Adrenal gland (tissue), 5 donors: ENCODE measurements around the gene NCAM2.

Experiments
- CTCF ChIP-seq, 6 experiments: fragments of 450-650 bp in 4 of 6; fragments of 200-600 bp in 2 of 6; sonication (generic) in 1 of 6; IDR thresholded peaks; 1 replicate in 5 of 6; 2 replicates in 1 of 6; pipeline versions ENCODE4 v1.5.1 to v1.8.0; 2016 to 2021; ENCODE audit warnings: antibody characterized with exemption in 6 of 6, mild to moderate bottlenecking in 2 of 6, moderate library complexity in 1 of 6
- POLR2A ChIP-seq, 2 donors: fragments of 450-650 bp; IDR thresholded peaks; one replicate each; pipeline ENCODE4 v1.6.1; 2017; ENCODE audit warnings: antibody characterized with exemption in 2 of 2, mild to moderate bottlenecking in 2 of 2, moderate library complexity in 1 of 2
- donor health status: DM: no; HTN: no; CAD: no.

GRCh38 chr21:21345296-21345695 is 347.1 kb downstream of the NCAM2 start:
- no peak for TF ChIP-seq CTCF (IDR thresholded peaks at IDR 0.05)
- TF ChIP-seq POLR2A (IDR thresholded peaks at IDR 0.05), result no peak
